ENCODE results near the gene TTC28.
"Not testable (repeated sequence)": the region's sequence is repeated elsewhere in the genome, so short reads cannot be mapped to it uniquely, and the experiment has no call there.

TTC28 gene

GRCh38 chr22:28557184-28557583, 122.5 kb downstream of the TTC28 start:
- no peaks in the 10 kb centered on the region for H3K27me3 ChIP-seq (ENCODE audit: control insufficient read depth in 1 of 2, insufficient read depth in 1 of 2, low read length in 2 of 2)
- H3K79me1 ChIP-seq (replicated peaks; ENCODE audit: low read length, poor library complexity, severe bottlenecking): peaks cover 3% of the 10 kb centered on the region
- no peak overlapping the region for H3K4me2 ChIP-seq (ENCODE audit: low read length, poor library complexity, severe bottlenecking)
- H3K9ac ChIP-seq (ENCODE audit: low read length): no peak overlapping the region
- no peak overlapping the region for H3K14ac ChIP-seq (ENCODE audit: low read length in 2 of 2)
- no peak overlapping the region for H4K91ac ChIP-seq (ENCODE audit: low read length)
- no peak overlapping the region for H3K4me3 ChIP-seq (ENCODE audit: insufficient read depth in 1 of 2, low read depth in 1 of 2, low read length in 2 of 2)
- H3K36me3 ChIP-seq (ENCODE audit: control insufficient read depth in 1 of 2, insufficient read depth in 2 of 2, low read depth in 1 of 2, low read length in 2 of 2): no peaks in the 10 kb centered on the region
- H2BK12ac ChIP-seq (ENCODE audit: low read length in 2 of 2): no peak overlapping the region
- H3K18ac ChIP-seq (ENCODE audit: low read depth in 1 of 2, low read length in 2 of 2): no peak overlapping the region
- H3K4me1 ChIP-seq (ENCODE audit: control insufficient read depth, insufficient read depth, low read depth, low read length): no peaks in the 10 kb centered on the region
- no peak overlapping the region for H2AK5ac ChIP-seq (ENCODE audit: low read length, severe bottlenecking)
- no peak overlapping the region for H3K23ac ChIP-seq (ENCODE audit: low read length in 2 of 2)
- no peak overlapping the region for H3K27ac ChIP-seq (ENCODE audit: low read length, poor library complexity, severe bottlenecking)
- no CpG with 5 or more reads among the region's 1 CpG for whole genome bisulfite sequencing
- no peak overlapping the region for H2BK5ac ChIP-seq (ENCODE audit: low read depth, low read length, poor library complexity, severe bottlenecking)
- no peak overlapping the region for H2BK15ac ChIP-seq (ENCODE audit: low read depth, poor library complexity, severe bottlenecking)
- no peak overlapping the region for H3K4ac ChIP-seq (ENCODE audit: low read depth in 1 of 2, low read length in 2 of 2)
- no peak for DNase-seq
- H2BK120ac ChIP-seq (ENCODE audit: low read depth, low read length): no peak overlapping the region
- no peaks in the 10 kb centered on the region for H3K9me3 ChIP-seq (ENCODE audit: control insufficient read depth, low read length)
- H4K8ac ChIP-seq (ENCODE audit: low read length): no peak overlapping the region
- no peak overlapping the region for H2AFZ ChIP-seq (ENCODE audit: low read depth, low read length)

- H3K36me3 ChIP-seq (ENCODE audit: control insufficient read depth in 1 of 2, insufficient read depth in 2 of 2, low read depth in 1 of 2, low read length in 2 of 2); H2BK120ac ChIP-seq (ENCODE audit: low read depth, low read length); H2AK5ac ChIP-seq (ENCODE audit: low read length, severe bottlenecking); DNase-seq; H3K18ac ChIP-seq (ENCODE audit: low read depth in 1 of 2, low read length in 2 of 2); H3K4ac ChIP-seq (ENCODE audit: low read depth in 1 of 2, low read length in 2 of 2); H3K14ac ChIP-seq (ENCODE audit: low read length in 2 of 2); H3K27ac ChIP-seq (ENCODE audit: low read length, poor library complexity, severe bottlenecking); H3K9ac ChIP-seq (ENCODE audit: low read length); H4K8ac ChIP-seq (ENCODE audit: low read length); H3K27me3 ChIP-seq (ENCODE audit: control insufficient read depth in 1 of 2, insufficient read depth in 1 of 2, low read length in 2 of 2); H3K79me1 ChIP-seq (replicated peaks; ENCODE audit: low read length, poor library complexity, severe bottlenecking); H3K4me3 ChIP-seq (ENCODE audit: insufficient read depth in 1 of 2, low read depth in 1 of 2, low read length in 2 of 2); H3K4me2 ChIP-seq (ENCODE audit: low read length, poor library complexity, severe bottlenecking); H4K91ac ChIP-seq (ENCODE audit: low read length); H3K4me1 ChIP-seq (ENCODE audit: control insufficient read depth, insufficient read depth, low read depth, low read length); H3K9me3 ChIP-seq (ENCODE audit: control insufficient read depth, low read length); H2BK5ac ChIP-seq (ENCODE audit: low read depth, low read length, poor library complexity, severe bottlenecking); H2BK15ac ChIP-seq (ENCODE audit: low read depth, poor library complexity, severe bottlenecking); H3K23ac ChIP-seq (ENCODE audit: low read length in 2 of 2); H2AFZ ChIP-seq (ENCODE audit: low read depth, low read length); H2BK12ac ChIP-seq (ENCODE audit: low read length in 2 of 2): not testable (repeated sequence)
- WGBS: 95% methylated on average over 26 of the region's 51 CpGs
Observed at GRCh38 chr22:28553108-28553866, 126.4 kb downstream of the TTC28 start.

- no peak overlapping the region for H2BK120ac ChIP-seq (ENCODE audit: low read depth, low read length)
- H3K4me2 ChIP-seq (ENCODE audit: low read length, poor library complexity, severe bottlenecking): no peak overlapping the region
- H4K8ac ChIP-seq (ENCODE audit: low read length): no peak overlapping the region
- no peak overlapping the region for H3K14ac ChIP-seq (ENCODE audit: low read length in 2 of 2)
- no peak overlapping the region for H3K4me3 ChIP-seq (ENCODE audit: insufficient read depth in 1 of 2, low read depth in 1 of 2, low read length in 2 of 2)
- H2AK5ac ChIP-seq (ENCODE audit: low read length, severe bottlenecking): no peak overlapping the region
- H2BK12ac ChIP-seq (ENCODE audit: low read length in 2 of 2): no peak overlapping the region
- H3K9me3 ChIP-seq (ENCODE audit: control insufficient read depth, low read length): peaks cover 3% of the 10 kb centered on the region
- no peak overlapping the region for H3K4ac ChIP-seq (ENCODE audit: low read depth in 1 of 2, low read length in 2 of 2)
- H2AFZ ChIP-seq (ENCODE audit: low read depth, low read length): no peak overlapping the region
- no peak overlapping the region for H3K9ac ChIP-seq (ENCODE audit: low read length)
- no peaks in the 10 kb centered on the region for H3K36me3 ChIP-seq (ENCODE audit: control insufficient read depth in 1 of 2, insufficient read depth in 2 of 2, low read depth in 1 of 2, low read length in 2 of 2)
- no peak overlapping the region for H4K91ac ChIP-seq (ENCODE audit: low read length)
- no peaks in the 10 kb centered on the region for H3K4me1 ChIP-seq (ENCODE audit: control insufficient read depth, insufficient read depth, low read depth, low read length)
- no peak overlapping the region for H3K18ac ChIP-seq (ENCODE audit: low read depth in 1 of 2, low read length in 2 of 2)
- no peak overlapping the region for H2BK15ac ChIP-seq (ENCODE audit: low read depth, poor library complexity, severe bottlenecking)
- H3K79me1 ChIP-seq (replicated peaks; ENCODE audit: low read length, poor library complexity, severe bottlenecking): peaks cover 7% of the 10 kb centered on the region
- WGBS: 95% methylated on average over 1 of the region's 2 CpGs
- H3K27ac ChIP-seq (ENCODE audit: low read length, poor library complexity, severe bottlenecking): no peak overlapping the region
- no peak overlapping the region for H3K23ac ChIP-seq (ENCODE audit: low read length in 2 of 2)
- no peak overlapping the region for H2BK5ac ChIP-seq (ENCODE audit: low read depth, low read length, poor library complexity, severe bottlenecking)
- no peak for DNase-seq
- no peaks in the 10 kb centered on the region for H3K27me3 ChIP-seq (ENCODE audit: control insufficient read depth in 1 of 2, insufficient read depth in 1 of 2, low read length in 2 of 2)
Observed at GRCh38 chr22:28548406-28548805, 131.2 kb downstream of the TTC28 start.

GRCh38 chr22:28547132-28547842, 132.4 kb downstream of the TTC28 start:
- WGBS: 98% methylated on average over 2 of the region's 4 CpGs
- Histone ChIP-seq H3K23ac (ENCODE audit: low read length in 2 of 2) (no peak overlapping the region), H3K4ac (ENCODE audit: low read depth in 1 of 2, low read length in 2 of 2) (no peak overlapping the region), H3K27ac (ENCODE audit: low read length, poor library complexity, severe bottlenecking) (no peak overlapping the region), H3K27me3 (ENCODE audit: control insufficient read depth in 1 of 2, insufficient read depth in 1 of 2, low read length in 2 of 2) (no peaks in the 10 kb centered on the region), H3K4me3 (ENCODE audit: insufficient read depth in 1 of 2, low read depth in 1 of 2, low read length in 2 of 2) (no peak overlapping the region), H2BK15ac (ENCODE audit: low read depth, poor library complexity, severe bottlenecking) (no peak overlapping the region), H2AK5ac (ENCODE audit: low read length, severe bottlenecking) (no peak overlapping the region), H3K4me2 (ENCODE audit: low read length, poor library complexity, severe bottlenecking) (no peak overlapping the region), H3K9ac (ENCODE audit: low read length) (no peak overlapping the region), H2BK12ac (ENCODE audit: low read length in 2 of 2) (no peak overlapping the region), H2BK120ac (ENCODE audit: low read depth, low read length) (no peak overlapping the region), H3K79me1 (replicated peaks; ENCODE audit: low read length, poor library complexity, severe bottlenecking) (peaks cover 9% of the 10 kb centered on the region), H2BK5ac (ENCODE audit: low read depth, low read length, poor library complexity, severe bottlenecking) (no peak overlapping the region), H3K14ac (ENCODE audit: low read length in 2 of 2) (no peak overlapping the region), H4K91ac (ENCODE audit: low read length) (no peak overlapping the region), H3K9me3 (ENCODE audit: control insufficient read depth, low read length) (peaks cover 13% of the 10 kb centered on the region), H3K36me3 (ENCODE audit: control insufficient read depth in 1 of 2, insufficient read depth in 2 of 2, low read depth in 1 of 2, low read length in 2 of 2) (no peaks in the 10 kb centered on the region), H4K8ac (ENCODE audit: low read length) (no peak overlapping the region), H3K18ac (ENCODE audit: low read depth in 1 of 2, low read length in 2 of 2) (no peak overlapping the region), H3K4me1 (ENCODE audit: control insufficient read depth, insufficient read depth, low read depth, low read length) (no peaks in the 10 kb centered on the region), H2AFZ (ENCODE audit: low read depth, low read length) (no peak overlapping the region)
- DNase-seq: peak; percentile 4
